Hematopoietic multipotent progenitor cell (in vitro differentiated cells): ENCODE measurements around the gene CLEC4G. TPM values are rescaled to one million over a fixed set of nuclear protein-coding genes. Genes with fewer than 3 reads are reported as not detected.
A peak's percentile ranks its signal among the peaks of the same experiment; 100 is the strongest.

Experiments used
- DNase-seq, 3 donors: peaks; one replicate each; pipeline ENCODE4 v3.0.0-alpha.2; 2011 to 2015; ENCODE audit warnings: low read depth in 2 of 3, low spot score in 2 of 3
- total RNA-seq: library from RNA; depleted of rRNA; stranded (reverse); fragments of >200 nt; gene quantifications from one replicate; pipeline ENCODE4 v1.2.3, GENCODE V29; 2012

The CLEC4G gene
- total RNA-seq, 1 donor, result under 0.01 TPM

DNA sequence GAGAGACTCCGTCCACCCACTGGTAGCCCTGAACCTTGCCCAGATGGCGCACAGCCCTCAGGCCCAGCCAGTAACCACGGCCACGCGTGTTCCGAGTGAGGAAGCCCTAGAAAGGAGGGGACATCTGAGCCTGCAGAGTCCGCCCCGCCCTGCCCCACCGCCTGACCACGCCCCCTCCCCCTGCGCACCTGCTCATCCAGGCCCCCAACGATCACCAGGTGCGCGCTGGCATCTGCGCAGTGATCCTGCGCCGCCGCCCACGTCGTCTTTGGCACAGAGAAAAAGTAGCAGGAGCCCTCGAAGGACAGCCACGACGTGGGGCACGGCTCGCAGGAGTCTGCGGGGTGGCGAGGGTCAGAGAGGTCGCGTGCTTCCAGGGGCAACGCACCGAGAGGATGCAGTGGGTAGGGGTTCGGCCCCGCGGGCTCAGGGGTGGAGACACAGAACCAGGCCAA, 2.1 kb downstream of the CLEC4G start:
- no peak for DNase-seq

GRCh38 chr19:7729211-7729610, 2.7 kb downstream of the CLEC4G start:
- DNase-seq, result no peak

GRCh38 chr19:7725791-7726190, 6.1 kb downstream of the CLEC4G start:
- no peak for DNase-seq

DNA sequence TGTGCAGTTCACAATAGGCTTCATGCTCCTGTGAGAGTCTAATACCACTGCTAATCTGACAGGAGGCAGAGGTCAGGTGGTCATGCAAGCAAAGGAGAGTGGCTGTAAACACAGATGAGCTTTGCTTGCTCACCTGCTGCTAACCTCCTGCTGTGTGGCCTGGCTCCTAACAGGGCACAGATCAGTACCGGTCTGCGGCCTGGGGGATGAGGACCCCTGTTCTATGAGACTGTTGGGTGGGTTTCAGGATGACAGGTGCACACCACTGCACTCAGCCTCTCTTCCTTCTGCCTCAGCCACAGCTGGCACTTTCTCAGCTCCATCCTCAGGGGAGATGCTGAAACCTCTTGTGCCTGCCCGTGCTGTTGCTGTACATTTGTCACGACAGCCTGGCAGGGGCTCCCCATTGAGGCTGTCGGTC, 9.7 kb downstream of the CLEC4G start:
- DNase-seq, result no peak

DNA sequence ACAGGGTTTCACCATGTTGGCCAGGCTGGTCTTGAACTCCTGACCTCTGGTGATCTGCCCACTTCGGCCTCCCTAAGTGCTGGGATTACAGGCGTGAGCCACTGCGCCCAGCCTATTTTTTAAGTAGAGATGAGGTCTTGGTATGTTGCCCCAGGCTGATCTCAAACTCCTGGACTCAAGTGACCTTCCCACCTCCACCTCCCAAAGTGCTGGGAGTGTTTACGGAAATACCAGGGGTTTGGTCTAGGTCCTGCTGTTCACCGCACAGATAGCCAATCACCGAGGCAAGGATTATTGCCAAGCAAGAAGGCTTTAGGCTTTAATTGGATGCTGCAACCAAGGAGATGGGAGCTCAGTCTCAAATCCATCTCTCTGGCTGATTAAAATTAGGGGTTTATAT, 11.6 kb downstream of the CLEC4G start:
- no peak for DNase-seq

- DNase-seq, result peak in 1 of 3 donors; percentile 51
Measured at GRCh38 chr19:7718668-7719067, 13.2 kb downstream of the CLEC4G start.

- DNase-seq, result no peak
Measured at GRCh38 chr19:7716762-7717161, 15.1 kb downstream of the CLEC4G start.

DNA sequence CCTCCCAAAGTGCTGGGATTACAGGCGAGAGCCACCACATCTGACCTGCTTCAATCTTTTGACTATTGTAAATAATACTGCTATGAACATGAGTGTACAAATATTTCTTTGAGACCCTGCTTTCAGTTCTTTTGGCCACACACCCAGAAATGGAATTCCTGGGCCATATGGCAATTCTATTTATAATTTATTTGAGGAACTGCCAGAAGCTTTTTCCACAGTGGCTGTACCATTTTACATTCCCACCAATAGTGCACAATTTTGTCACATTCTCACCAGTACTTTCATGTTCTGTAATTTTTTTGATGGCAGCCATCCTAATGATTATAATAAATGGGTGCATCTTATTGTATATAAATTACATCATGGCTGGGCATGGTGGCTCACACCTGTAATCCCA, 16.2 kb downstream of the CLEC4G start:
- no peak for DNase-seq

GRCh38 chr19:7710616-7711015, 21.3 kb downstream of the CLEC4G start:
- DNase-seq, result no peak

DNA sequence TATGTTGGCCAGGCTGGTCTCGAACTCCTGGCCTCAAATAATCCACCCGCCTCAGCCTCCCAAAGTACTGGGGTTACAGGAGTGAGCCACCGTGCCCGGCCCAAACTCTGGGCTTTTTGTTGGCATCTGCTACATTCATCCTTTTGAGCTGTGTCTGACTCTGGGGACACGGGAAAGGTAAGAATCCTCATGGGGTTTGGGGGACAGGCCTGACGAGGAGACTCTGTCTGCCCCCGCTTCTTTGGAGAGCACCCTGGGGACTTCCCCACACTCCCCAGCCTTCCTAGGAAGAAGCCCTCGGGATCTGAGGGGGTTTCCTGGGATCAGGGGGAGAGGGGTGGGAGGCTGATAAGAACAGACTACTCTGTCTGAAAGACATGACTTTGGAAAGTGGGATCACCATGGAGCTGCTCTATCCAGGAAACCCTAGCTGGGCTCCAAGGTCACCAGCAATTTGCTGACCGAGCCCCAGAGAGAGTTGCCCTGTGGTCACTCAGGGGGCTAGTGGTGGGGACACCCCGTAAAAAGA, 21.9 kb downstream of the CLEC4G start:
- no peak for DNase-seq

- no peak for DNase-seq
Measured at GRCh38 chr19:7706955-7707456, 24.9 kb downstream of the CLEC4G start.

DNA sequence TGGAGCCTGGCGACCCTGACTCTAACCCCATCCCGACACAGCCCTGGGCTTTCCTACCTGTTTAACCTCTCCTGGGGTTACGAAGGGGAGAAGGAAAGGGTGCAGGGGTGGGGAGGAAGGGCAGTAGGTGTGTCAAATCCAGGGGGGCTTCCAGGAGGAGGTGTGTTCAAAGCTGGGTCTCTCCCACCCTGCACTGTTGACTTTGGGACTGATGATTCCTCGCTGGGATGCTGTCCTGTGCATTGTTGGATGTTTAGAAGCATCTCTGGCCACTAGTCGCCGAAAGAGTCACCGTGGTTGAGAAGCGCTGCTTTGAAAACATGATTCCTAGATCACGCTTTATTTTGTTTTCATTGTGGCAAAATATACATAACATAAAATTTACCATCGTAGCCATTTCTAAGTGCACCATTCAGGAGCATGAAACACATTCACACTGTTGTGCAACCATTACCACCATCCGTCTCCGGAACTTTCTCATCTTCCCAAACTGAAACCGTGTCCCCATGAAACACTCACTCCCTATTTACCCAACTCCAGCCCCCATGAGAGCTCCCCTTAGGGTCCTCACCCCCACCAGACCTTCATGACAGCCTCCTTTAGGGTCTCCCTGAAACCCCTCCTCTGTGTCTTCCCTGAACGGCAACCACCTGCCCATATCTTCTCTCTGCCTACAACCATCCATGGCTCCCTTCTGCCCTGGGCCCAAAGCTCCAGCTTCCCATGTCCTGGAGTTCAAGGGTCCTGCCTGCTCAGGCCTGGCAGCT, 25.5 kb downstream of the CLEC4G start:
- no peak for DNase-seq

- DNase-seq, result peak; percentile 42 to 92 (median 89)
Measured at GRCh38 chr19:7705387-7706187, 26.3 kb downstream of the CLEC4G start.

- DNase-seq, result no peak
Measured at GRCh38 chr19:7704280-7705060, 27.4 kb downstream of the CLEC4G start.

- DNase-seq, result no peak
Measured at GRCh38 chr19:7703332-7703731, 28.6 kb downstream of the CLEC4G start.

DNA sequence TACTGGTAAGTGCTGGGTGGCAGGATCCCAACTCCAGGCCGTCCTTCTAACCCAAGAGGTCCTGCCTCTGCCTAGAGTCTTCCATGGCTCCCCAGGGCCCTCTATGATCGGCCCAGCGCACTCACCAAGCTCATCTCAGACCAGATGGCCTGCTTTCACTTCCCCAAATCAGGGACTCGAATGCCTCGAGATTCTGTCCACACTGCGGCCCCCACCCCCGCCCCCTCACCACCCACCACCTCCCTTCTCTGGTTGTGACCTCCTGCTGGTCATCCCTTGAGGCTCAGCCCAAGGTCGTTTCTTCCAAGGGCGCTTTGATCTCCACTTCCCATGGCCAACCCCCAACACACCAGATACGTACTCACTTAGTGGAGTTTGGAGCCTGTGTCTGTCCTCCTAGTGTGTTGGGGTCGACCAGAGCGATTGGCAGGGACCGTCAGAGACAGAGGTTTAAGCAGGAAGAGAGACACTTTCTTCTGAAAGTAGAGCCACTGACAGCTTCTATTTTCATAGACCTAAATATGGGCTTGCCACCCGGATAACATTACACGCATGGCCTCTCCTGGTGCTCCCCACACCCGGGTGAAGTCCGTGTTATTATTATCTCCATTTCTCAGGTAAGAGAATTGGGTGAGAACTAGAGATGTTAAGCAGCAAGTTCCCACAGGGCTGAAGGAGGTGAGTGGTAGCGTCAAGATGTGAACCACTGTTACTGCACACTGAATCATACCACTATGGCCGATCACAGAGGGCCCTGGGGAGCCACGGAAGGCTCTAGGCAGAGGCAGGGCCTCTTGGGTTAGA, 30.1 kb downstream of the CLEC4G start, which contains the start of gene FCER2:
Gene FCER2, minus strand, starts transcription at position 478 of the 804 bp plus-strand sequence. CDS start 2,371 bp downstream, outside the sequence.
- no peak for DNase-seq

DNA sequence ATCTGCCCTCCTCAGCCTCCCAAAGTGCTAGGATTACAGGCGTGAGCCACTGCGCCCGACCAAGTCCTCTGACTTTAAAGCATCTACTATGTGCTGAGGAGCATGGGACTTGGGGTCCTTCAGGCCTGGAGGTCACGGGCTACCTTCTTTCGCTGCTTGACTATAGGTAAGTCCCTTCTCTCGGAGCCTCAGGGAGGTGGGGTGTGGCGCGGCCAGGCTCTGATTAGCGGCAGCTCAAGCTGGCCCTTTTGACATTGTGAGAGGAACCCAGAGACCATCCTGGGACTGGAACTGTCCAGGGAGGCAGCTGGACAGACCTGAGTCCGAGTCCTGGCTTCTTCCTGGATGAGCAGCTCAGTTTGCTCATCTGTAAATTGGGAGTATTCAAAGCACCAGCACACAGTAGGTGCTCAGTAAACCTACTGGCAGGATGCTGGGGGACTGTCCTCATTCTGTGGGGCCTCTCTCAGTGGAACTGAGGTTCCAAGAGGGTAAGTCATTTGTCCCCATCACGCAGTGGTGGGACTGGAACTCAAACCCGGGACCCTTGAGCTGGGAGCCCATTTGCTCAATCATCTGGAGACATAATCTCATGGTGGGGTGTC, 30.8 kb downstream of the CLEC4G start:
- DNase-seq, result no peak

- DNase-seq, result peak in 2 of 3 donors; percentile 41 to 57
Measured at GRCh38 chr19:7699417-7700401, 32.2 kb downstream of the CLEC4G start.
